Suprapubic skin (tissue), 4 donors: ENCODE data around the gene PCNX1. TPM values are rescaled to one million over a fixed set of nuclear protein-coding genes. Genes with fewer than 3 reads are reported as not detected.

Experiments
- DNase-seq, 2 donors: peaks; one replicate each; pipeline ENCODE4 v3.0.0-alpha.2; 2019; ENCODE audit warnings: low spot score in 2 of 2
- H3K27ac ChIP-seq: fragments of 200-600 bp; sonication (generic); one replicate; pipeline ENCODE4 v1.5.1; 2019
- H3K27me3 ChIP-seq: fragments of 200-600 bp; sonication (generic); one replicate; pipeline ENCODE4 v1.5.1; 2019
- H3K36me3 ChIP-seq: fragments of 200-600 bp; sonication (generic); one replicate; pipeline ENCODE4 v1.5.1; 2019
- H3K4me1 ChIP-seq: fragments of 200-600 bp; sonication (generic); one replicate; pipeline ENCODE4 v1.5.1; 2019
- H3K4me3 ChIP-seq: fragments of 200-600 bp; sonication (generic); one replicate; pipeline ENCODE4 v1.5.1; 2019; ENCODE audit warnings: mild to moderate bottlenecking
- H3K9me3 ChIP-seq: fragments of 200-600 bp; sonication (generic); one replicate; pipeline ENCODE4 v1.5.1; 2019
- EP300 ChIP-seq: sonication (generic); formaldehyde crosslinking; IDR thresholded peaks from one replicate; pipeline ENCODE4 v1.6.1; 2017; ENCODE audit warnings: antibody characterized with exemption
- POLR2A ChIP-seq, 2 donors: fragments of 450-650 bp; IDR thresholded peaks; one replicate each; pipeline ENCODE4 v1.6.1; 2017; ENCODE audit warnings: antibody characterized with exemption in 2 of 2, mild to moderate bottlenecking in 2 of 2, moderate library complexity in 2 of 2
- POLR2AphosphoS5 ChIP-seq, 3 donors: sonication (generic); formaldehyde crosslinking; IDR thresholded peaks; one replicate each; pipeline ENCODE4 v1.6.1; 2017; ENCODE audit warnings: antibody characterized with exemption in 3 of 3
- WGBS: methylation state at CpG from one replicate; pipeline ENCODE4 v1.1.5; 2018; 5-methylcytosine and 5-hydroxymethylcytosine counted together
- total RNA-seq, 4 donors: library from RNA; depleted of rRNA; stranded (reverse); fragments of >200 nt; gene quantifications; one replicate each; pipeline ENCODE4 v1.1.0, GENCODE V29; 2016
- TF ChIP-seq, protein P1 (sequence below), 2 donors: fragments of 200-600 bp in 1 of 2; fragments of 450-650 bp in 1 of 2; sonication (generic) in 1 of 2; IDR thresholded peaks; one replicate each; pipeline ENCODE4 v1.5.1; 2016 to 2019; ENCODE audit warnings: antibody characterized with exemption in 2 of 2, mild to moderate bottlenecking in 1 of 2, moderate library complexity in 1 of 2

Gene PCNX1
- total RNA-seq, 4 donors from 2014 or later: 22.0 to 95.4 (median 29.7) TPM

DNA sequence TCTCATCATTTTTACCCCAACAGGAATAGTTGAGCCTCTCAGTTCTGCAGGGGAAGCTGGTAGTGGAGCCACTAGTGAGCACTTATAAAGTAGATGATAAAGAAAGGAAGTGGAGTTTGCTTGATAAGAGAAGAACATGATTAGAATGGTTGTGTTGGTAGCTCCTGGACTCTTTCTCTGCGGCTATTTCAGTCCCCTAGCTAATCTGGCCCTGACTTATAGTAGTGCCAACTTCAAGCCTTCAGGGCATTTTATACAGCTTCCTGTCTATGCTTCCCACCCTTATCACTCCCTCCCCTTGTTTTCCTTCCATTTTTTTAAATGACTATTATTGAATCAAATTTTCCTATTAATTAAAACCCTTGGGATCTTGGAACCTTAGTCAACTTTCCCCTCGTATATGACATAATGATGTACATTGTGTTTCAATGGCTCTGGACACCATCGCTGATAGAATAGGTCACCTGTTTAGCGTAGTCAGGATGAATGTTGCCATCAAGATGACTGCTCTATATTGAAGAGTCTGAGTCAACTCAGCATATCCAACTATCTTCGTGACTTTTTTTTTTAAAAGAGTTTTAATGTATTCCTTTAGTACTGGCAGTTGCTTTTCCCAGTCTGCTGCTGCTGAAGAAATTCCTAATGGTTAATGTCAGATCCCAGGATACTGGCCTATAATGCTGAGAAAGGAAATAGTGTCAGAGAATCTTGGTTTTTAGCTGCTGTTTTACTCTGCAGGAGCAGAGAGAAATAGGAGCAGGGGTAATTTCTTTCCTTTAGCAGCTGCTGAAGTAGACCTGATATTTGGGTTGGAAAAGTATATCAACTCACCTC, 16.2 kb upstream of the PCNX1 start:
- no peak overlapping the region for H3K27ac ChIP-seq
- no peaks in the 10 kb centered on the region for H3K27me3 ChIP-seq
- H3K36me3 ChIP-seq: no peaks in the 10 kb centered on the region
- TF ChIP-seq POLR2A (IDR thresholded peaks at IDR 0.05) (no peak), EP300 (no peak), POLR2AphosphoS5 (IDR thresholded peaks at IDR 0.05) (no peak)
- TF ChIP-seq, protein P1, sequence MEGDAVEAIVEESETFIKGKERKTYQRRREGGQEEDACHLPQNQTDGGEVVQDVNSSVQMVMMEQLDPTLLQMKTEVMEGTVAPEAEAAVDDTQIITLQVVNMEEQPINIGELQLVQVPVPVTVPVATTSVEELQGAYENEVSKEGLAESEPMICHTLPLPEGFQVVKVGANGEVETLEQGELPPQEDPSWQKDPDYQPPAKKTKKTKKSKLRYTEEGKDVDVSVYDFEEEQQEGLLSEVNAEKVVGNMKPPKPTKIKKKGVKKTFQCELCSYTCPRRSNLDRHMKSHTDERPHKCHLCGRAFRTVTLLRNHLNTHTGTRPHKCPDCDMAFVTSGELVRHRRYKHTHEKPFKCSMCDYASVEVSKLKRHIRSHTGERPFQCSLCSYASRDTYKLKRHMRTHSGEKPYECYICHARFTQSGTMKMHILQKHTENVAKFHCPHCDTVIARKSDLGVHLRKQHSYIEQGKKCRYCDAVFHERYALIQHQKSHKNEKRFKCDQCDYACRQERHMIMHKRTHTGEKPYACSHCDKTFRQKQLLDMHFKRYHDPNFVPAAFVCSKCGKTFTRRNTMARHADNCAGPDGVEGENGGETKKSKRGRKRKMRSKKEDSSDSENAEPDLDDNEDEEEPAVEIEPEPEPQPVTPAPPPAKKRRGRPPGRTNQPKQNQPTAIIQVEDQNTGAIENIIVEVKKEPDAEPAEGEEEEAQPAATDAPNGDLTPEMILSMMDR (IDR thresholded peaks at IDR 0.05): no peak
- H3K4me3 ChIP-seq: no peak overlapping the region
- 84% methylated on average over 5 of the region's 5 CpGs for WGBS
- no peak for DNase-seq
- no peaks in the 10 kb centered on the region for H3K4me1 ChIP-seq
- no peaks in the 10 kb centered on the region for H3K9me3 ChIP-seq

DNA sequence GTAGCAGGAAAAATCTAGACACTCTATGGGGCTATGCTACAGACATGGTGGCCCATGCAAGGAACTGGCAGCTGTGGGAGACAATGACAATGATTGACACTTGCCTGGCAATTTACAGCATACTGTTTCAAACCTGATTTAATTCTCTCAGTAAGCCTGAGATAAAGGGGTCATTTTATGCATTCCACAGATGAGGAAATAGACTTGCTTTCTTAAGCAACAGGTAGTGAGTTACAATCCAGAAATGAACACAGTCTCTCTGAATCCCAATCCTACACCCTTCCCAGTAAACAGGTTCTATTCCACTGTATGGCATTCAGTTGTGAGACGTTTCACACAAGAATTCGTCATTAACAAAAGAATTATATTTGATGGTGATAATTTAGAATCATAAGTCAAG, 15.5 kb upstream of the PCNX1 start:
- no peaks in the 10 kb centered on the region for H3K9me3 ChIP-seq
- WGBS: 95% methylated on average over 2 of the region's 2 CpGs
- H3K4me3 ChIP-seq: no peak overlapping the region
- H3K27me3 ChIP-seq: no peaks in the 10 kb centered on the region
- no peak for DNase-seq
- no peaks in the 10 kb centered on the region for H3K36me3 ChIP-seq
- H3K4me1 ChIP-seq: no peaks in the 10 kb centered on the region
- TF ChIP-seq POLR2A (IDR thresholded peaks at IDR 0.05) (no peak), EP300 (no peak), POLR2AphosphoS5 (IDR thresholded peaks at IDR 0.05) (no peak)
- TF ChIP-seq, protein P1 (IDR thresholded peaks at IDR 0.05): no peak
- no peak overlapping the region for H3K27ac ChIP-seq

DNA sequence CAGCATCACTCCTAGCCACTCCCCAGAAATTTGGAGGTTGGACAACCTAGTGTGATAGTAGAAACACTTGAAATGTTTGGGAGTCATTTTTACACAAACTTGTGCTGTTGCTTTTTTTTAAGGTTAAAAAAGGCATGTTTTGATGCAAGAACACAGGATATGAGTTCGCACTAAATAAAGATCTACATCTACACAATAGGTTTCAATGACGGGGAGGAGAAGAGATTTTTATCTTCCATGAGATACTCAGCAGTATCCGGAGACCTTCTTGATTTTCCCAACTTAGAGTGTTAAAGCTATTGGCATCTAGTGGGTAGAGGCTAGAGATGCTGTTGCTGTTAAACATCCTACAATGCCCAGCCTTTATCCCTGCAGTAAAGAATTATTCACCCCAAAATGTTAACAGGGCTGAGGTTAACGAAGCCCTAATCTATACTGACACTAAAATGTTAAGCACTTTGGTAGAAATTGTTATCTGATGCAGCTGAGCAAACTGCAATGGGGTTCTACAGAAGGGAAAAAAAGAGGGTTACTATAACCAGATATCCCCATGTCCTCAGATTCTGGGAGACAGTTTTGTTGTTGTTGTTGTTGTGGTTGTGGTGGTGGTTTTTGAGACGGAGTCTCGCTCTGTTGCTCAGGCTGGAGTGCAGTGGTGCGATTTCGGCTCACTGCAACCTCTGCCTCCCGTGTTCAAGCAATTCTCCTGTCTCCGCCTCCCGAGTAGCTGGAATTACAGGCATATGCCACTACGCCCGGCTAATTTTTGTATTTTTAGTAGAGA, 14.0 kb upstream of the PCNX1 start:
- H3K36me3 ChIP-seq: no peaks in the 10 kb centered on the region
- WGBS: 85% methylated on average over 13 of the region's 13 CpGs

DNA sequence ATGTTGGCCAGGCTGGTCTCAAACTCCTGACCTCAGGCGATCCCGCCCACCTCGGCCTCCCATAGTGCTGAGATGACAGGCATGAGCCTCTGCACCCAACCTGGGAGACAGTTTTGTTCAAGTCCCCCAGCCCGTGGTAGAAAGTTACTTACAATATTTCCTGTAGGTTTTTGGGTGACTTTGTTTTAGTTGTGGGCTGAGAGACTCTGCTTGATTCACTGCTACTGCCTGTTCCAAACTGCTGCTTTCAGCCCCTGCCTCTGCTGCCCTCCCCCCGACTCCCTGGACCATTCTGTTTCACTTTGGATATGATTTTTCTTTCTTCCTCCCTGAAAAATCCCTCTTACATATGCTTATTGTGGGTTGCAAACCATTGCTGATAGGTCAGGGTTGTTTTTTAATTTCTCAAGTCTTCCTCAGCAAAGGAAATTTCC, 13.4 kb upstream of the PCNX1 start:
- peaks cover 5% of the 10 kb centered on the region for H3K4me1 ChIP-seq
- H3K27me3 ChIP-seq: no peaks in the 10 kb centered on the region
- TF ChIP-seq, protein P1 (IDR thresholded peaks at IDR 0.05): no peak
- H3K9me3 ChIP-seq: no peaks in the 10 kb centered on the region
- H3K4me3 ChIP-seq: no peak overlapping the region
- DNase-seq: no peak
- WGBS: 85% methylated on average over 5 of the region's 5 CpGs
- no peaks in the 10 kb centered on the region for H3K36me3 ChIP-seq
- no peak overlapping the region for H3K27ac ChIP-seq

More for the DNA sequence above, 14.0 kb upstream of the PCNX1 start:
- no peak for TF ChIP-seq EP300
- TF ChIP-seq POLR2AphosphoS5 (IDR thresholded peaks at IDR 0.05): no peak
- TF ChIP-seq, protein P1 (IDR thresholded peaks at IDR 0.05): no peak
- TF ChIP-seq POLR2A (IDR thresholded peaks at IDR 0.05): no peak
- Histone ChIP-seq H3K4me1 (peaks cover 5% of the 10 kb centered on the region), H3K4me3 (no peak overlapping the region), H3K9me3 (no peaks in the 10 kb centered on the region), H3K27me3 (no peaks in the 10 kb centered on the region), H3K27ac (no peak overlapping the region)
- no peak for DNase-seq

DNA sequence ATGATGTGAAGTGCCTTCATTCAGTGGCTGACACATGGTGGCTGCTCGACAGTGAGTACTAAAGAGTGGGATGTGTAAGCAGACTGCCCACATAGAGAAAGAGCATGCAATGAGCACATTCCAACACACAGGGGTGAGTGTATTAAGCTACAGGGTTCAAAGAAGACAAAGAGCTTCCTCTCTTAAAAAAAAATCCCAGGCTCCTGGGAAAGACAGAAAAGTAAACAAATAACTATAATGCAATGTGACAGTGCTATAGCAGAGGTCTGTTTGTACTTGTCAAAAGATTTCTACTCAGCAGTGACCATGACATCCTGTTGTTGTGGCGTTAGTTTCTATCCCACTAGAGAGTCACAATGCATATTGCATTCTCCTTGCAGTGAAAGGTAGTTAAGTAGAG, 12.4 kb upstream of the PCNX1 start:
- TF ChIP-seq EP300 (no peak), POLR2AphosphoS5 (IDR thresholded peaks at IDR 0.05) (no peak), POLR2A (IDR thresholded peaks at IDR 0.05) (no peak)
- TF ChIP-seq, protein P1 (IDR thresholded peaks at IDR 0.05): no peak
- Histone ChIP-seq H3K9me3 (no peaks in the 10 kb centered on the region), H3K4me1 (peaks cover 5% of the 10 kb centered on the region), H3K4me3 (no peak overlapping the region), H3K36me3 (no peaks in the 10 kb centered on the region), H3K27ac (no peak overlapping the region), H3K27me3 (no peaks in the 10 kb centered on the region)
- no peak for DNase-seq
- WGBS: 68% methylated on average over 2 of the region's 2 CpGs
